Kasumi-1 (cell line): ENCODE results near the gene KMT2C.
A peak's percentile ranks its signal among the peaks of the same experiment; 100 is the strongest.
"Not testable (repeated sequence)": the region's sequence is repeated elsewhere in the genome, so short reads cannot be mapped to it uniquely, and the experiment has no call there.

ENCODE experiments used
- DNase-seq, 2 experiments: peaks; one replicate each; lab custom pipeline; 2025; lab: John Stamatoyannopoulos, UW

Gene KMT2C

GRCh38 chr7:152362128-152362926 is 73.5 kb downstream of the KMT2C start:
- DNase-seq = no peak

GRCh38 chr7:152355474-152356057 is 80.2 kb downstream of the KMT2C start:
- DNase-seq = no peak

- no peak for DNase-seq
Observed at GRCh38 chr7:152354061-152354460, 81.7 kb downstream of the KMT2C start.

- not testable (repeated sequence) for DNase-seq
Observed at GRCh38 chr7:152353281-152353680, 82.5 kb downstream of the KMT2C start.

- not testable (repeated sequence) for DNase-seq
Observed at GRCh38 chr7:152351747-152352146, 84.1 kb downstream of the KMT2C start.

GRCh38 chr7:152351168-152351567 is 84.6 kb downstream of the KMT2C start:
- no peak for DNase-seq

GRCh38 chr7:152347888-152348287 is 87.9 kb downstream of the KMT2C start:
- no peak for DNase-seq

- no peak for DNase-seq
Observed at GRCh38 chr7:152344253-152344652, 91.5 kb downstream of the KMT2C start.

- DNase-seq = no peak
Observed at GRCh38 chr7:152342796-152343195, 93.0 kb downstream of the KMT2C start.

GRCh38 chr7:152341914-152342236 is 93.9 kb downstream of the KMT2C start:
- no peak for DNase-seq

GRCh38 chr7:152341039-152341913 is 94.5 kb downstream of the KMT2C start:
- DNase-seq = peak; percentile 58 to 59

GRCh38 chr7:152340161-152340560 is 95.6 kb downstream of the KMT2C start:
- no peak for DNase-seq

GRCh38 chr7:152338561-152338960 is 97.2 kb downstream of the KMT2C start:
- no peak for DNase-seq

- peak; percentile 54 to 70 for DNase-seq
Observed at GRCh38 chr7:152336754-152337368, 98.9 kb downstream of the KMT2C start.

- no peak for DNase-seq
Observed at GRCh38 chr7:152335900-152336571, 99.8 kb downstream of the KMT2C start.

- DNase-seq = no peak
Observed at GRCh38 chr7:152333134-152333533, 102.7 kb downstream of the KMT2C start.

- DNase-seq = no peak
Observed at GRCh38 chr7:152330827-152331226, 105.0 kb downstream of the KMT2C start.

- DNase-seq = no peak
Observed at GRCh38 chr7:152329469-152329868, 106.3 kb downstream of the KMT2C start.

GRCh38 chr7:152328234-152328633 is 107.6 kb downstream of the KMT2C start:
- DNase-seq = no peak

- no peak for DNase-seq
Observed at GRCh38 chr7:152315845-152316244, 120.0 kb downstream of the KMT2C start.

- DNase-seq = peak; percentile 46 to 58
Observed at GRCh38 chr7:152313831-152314604, 121.8 kb downstream of the KMT2C start.
